GM04504 (cell line): ENCODE results near the gene DHRS4L2.
"Not testable (repeated sequence)": the region's sequence is repeated elsewhere in the genome, so short reads cannot be mapped to it uniquely, and the experiment has no call there.

Source experiments
- DNase-seq: peaks from one replicate; pipeline ENCODE4 v3.0.0-alpha.2; 2012; ENCODE audit warnings: low read depth

The DHRS4L2 gene

DNA sequence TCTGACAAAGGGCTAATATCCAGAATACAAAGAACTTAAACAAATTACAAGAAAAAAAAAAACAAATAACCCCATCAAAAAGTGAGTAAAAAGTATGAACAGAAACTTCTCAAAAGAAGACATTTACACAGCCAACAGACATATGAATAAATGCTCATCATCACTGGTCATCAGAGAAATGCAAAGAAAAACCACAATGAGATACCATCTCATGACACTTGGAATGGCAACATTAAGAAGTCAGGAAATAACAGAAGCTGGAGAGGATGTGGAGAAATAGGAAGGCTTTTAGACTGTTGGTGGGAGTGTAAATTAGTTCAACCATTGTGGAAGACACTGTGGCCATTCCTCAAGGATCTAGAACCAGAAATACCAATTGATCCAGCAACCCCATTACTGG lies 30.2 kb downstream of the DHRS4L2 start:
- DNase-seq, result not testable (repeated sequence)

DNA sequence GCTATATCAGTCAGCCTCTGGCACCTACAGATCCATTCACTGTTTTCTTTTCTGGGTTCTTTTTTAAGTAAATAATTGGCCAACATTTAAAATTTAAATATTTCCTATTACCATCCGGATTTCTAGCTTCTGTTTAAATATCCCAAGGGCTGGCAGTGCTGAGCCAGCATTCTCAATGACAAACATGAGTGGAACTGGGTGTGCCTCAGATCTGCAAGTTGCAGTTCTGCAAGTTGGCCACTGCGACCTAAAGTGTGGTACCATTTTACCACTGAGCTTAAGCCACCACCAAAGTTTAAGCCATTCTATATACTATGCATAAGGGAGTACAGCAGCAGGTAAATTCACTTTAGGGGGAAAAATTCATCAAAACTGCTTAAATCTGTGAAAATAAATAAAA lies 31.2 kb downstream of the DHRS4L2 start:
- DNase-seq, result not testable (repeated sequence)

DNA sequence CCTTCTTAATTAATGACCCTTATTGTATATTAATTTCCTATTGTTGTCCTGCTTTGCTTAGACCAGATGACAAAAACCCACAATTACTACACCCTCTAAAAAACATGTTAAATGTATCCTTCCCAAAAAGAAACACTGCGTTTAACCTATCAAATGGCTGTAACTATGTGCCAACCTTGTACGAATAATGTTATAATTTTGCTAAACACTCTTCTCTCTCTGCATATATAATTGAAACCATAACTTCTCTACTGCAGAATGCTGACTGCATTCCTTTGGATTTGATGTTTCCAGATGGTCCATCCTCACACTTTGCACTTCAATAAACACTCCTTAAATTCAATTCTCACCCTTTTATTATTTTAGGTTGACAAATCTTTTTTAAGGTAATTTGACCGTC lies 31.8 kb downstream of the DHRS4L2 start:
- not testable (repeated sequence) for DNase-seq

DNA sequence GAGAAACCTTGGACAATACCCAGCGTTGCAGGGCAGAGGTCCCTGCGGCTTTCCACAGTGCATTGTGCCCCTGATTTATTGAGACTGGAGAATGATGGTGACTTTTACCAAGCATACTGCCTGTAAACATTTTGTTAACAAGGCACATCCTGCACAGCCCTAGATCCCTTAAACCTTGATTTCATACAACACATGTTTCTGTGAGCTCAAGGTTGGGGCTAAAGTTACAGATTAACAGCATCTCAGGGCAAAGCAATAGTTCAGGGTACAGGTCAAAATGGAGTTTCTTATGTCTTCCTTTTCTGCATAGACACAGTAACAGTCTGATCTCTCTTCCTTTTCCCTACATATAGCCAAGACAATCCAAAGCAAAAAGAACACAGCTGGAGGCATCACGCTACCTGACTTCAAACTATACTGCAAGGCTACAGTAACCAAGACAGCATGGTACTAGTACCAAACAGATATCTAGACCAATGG lies 36.2 kb downstream of the DHRS4L2 start:
- not testable (repeated sequence) for DNase-seq

DNA sequence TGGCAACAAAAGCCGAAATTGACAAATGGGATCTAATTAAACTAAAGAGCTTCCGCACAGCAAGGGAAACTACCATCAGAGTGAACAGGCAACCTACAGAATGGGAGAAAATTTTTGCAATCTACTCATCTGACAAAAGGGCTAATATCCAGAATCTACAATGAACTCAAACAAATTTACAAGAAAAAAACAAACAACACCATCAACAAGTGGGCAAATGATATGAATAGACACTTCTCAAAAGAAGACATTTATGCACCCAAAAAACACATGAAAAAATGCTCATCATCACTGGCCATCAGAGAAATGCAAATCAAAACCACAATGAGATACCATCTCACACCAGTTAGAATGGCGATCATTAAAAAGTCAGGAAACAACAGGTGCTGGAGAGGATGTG lies 41.0 kb downstream of the DHRS4L2 start:
- not testable (repeated sequence) for DNase-seq

DNA sequence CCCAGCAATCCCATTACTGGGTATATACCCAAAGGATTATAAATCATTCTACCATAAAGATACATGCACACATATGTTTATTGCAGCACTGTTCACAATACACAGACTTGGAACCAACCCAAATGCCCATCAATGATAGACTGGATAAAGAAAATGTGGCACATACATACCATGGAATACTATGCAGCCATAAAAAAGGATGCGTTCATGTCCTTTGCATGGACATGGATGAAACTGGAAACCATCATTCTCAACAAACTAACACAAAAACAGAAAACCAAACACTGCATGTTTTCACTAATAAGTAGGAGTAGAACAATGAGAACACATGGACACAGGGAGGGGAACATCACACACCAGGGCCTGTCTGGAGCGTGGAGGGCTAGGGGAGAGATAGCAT lies 42.6 kb downstream of the DHRS4L2 start:
- not testable (repeated sequence) for DNase-seq

DNA sequence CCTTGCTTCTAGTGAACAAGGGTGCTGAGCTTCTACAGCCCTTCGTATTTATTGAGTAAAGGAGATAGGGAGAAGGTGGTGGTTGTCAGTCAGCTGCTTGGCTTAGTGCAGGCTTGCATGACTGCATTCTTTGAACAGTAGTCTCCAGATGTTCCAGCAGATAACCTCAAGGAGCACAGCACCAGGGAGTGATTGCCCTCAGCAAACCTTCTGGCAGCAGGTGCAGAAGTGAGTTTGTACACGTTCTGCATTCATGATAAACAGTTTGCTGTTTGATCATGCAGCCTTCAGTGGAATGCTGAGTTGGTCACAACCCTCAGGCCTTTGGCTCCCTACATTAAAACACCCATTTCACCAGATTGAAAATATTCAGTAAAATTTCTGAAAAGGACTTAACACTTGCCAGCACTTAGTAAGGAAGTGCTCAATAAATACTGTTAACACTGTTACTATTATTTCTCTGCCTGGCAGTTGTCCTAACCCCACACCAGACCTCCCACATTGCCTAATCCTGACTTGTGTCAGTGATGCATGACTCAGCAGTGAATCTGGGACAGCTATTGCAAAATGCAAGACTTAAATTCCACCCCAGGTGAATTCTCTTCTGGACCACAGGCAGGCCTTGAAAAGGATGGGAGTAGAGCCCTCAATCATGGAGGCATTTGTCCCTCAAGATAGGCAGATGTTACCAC lies 44.1 kb downstream of the DHRS4L2 start:
- DNase-seq, result peak; percentile 68

DNA sequence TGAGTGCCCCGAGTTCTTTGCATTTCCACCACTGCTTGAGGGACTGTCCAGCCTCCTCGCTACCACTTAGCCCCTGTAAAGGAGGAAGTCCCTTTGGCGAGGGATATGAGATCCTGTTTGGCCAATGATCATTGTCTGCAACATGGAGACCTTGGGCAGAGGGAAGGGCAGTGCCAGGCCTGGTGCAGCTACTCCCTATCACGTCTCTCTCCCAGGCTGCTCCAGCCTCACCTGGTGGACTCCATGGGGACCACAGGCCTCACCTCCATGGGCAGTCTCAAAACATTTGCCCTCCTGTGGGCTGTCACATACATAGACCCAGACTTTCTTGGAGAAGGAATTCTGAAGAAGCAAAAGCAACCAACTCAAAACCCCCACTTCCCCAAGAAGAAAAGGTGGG lies 47.0 kb downstream of the DHRS4L2 start:
- DNase-seq, result not testable (repeated sequence)

DNA sequence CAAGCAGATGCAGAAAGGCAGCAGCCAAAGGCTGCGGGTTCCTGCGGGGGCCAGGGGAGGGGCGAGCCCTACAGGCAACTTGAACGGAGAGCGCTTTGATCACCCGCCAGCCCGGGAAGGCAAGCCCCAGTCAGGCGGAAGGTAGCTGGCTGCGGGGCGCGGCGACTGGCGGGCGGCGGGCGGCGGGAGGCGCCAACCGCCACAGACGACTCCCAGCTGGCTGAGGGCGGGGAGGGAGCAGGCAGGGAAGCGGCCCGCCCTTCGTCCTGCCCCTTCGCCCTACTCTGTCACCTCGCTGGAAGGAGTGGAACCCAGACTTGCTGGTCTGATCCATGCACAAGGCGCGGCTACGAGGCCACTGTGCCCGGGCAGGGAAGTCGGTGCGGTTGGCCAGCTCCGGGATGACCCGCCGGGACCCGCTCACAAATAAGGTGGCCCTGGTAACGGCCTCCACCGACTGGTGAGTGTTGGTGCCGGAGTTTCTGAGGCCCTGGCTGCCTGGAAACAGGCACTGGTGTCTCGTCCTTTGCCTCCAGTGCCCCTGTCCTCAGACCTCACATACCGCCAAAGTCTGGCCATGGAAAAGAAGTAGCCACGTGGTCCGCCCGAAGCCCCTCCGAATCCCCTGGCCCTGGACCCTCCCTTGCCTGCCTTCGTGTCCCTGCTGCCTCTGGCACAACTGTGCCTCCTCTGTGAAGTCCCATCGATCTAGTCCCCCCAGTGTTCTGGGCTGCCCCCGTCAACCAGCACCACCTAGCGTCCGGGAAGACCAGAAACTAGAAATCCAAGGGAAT lies 47.6 kb downstream of the DHRS4L2 start:
- no peak for DNase-seq

DNA sequence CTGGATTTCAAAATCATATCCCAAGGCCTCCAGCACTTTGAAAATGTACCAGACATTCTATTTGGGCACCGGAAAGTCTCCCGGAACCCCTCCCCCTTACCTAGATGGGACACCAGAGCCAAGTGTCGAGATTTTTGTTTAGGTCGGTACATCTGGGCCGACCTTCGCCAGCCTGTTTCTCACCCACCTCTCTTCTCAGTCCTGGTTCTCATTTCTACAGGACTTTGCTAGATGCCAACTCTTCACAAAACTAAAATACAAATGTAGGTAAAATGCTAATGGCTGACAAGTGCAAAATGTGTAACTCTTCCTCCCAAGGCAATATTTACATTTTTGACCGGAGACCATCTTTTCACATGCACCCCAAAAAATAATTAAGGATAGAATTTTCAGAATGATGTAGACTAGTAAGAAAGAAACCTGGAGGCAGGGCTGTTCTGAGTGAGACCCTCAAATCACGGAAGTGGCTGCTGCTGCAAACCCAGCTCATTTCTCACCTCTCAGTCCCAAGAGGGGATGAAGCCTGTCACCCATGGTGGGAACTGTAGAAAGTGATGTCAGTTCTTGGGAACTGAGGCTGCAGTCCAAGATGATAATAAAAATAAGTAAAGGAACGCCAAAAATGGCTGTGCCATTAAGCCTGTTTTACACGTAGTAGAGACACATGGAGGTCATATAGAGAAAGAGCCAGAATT lies 48.4 kb downstream of the DHRS4L2 start:
- not testable (repeated sequence) for DNase-seq

DNA sequence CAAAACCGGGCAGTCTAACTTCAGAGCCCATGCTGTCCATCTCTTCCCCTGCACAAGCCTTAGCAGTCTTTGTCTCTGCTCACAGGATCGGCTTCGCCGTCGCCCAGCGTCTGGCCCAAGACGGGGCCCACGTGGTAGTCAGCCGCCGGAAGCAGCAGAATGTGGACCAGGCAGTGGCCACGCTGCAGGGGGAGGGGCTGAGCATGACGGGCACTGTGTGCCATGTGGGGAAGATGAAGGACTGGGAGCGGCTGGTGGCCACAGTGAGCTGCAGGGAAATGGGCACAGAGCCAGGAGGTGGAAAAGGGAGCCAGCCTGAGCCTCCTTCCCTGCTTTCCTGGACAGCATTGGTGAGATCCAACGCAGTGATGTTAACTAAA lies 48.9 kb downstream of the DHRS4L2 start:
- DNase-seq, result no peak

DNA sequence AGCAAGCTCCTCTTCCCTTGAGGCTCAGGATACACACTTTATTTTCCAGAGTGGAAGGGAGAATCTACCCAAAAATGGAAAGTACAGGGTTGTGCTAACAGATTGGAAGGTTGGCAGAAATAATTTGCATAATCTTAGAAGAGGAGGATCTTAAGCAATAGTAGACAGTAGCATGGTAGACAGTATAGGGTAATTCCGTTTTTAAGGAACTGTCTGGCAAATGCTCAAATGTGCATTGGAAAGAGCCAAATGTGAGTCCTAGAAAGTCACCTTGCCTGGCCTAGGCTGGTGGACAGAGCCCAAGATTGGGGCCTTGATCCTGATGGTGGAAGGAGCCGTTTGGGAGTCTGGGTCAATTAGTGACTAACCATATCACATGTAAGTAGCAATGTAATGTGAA lies 50.0 kb downstream of the DHRS4L2 start:
- DNase-seq, result no peak

DNA sequence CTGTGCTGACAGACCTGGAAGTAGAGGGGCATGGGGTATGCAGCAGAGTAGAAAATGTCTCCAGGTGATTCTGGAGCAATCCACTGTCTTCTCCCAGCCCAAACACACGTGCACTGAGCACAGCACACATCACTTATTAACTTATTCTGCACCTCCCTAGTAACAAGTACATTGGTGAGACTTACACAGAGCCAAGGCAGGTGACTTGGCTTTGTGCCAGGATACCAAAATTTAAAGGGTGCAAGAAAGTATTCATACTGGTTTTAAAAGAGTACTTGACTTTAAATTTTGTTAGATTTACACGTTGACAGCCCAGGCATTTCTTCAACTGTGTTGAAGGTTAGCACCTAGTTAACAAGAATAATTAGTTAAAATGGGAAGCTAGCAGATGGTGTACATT lies 52.0 kb downstream of the DHRS4L2 start:
- DNase-seq, result no peak

DNA sequence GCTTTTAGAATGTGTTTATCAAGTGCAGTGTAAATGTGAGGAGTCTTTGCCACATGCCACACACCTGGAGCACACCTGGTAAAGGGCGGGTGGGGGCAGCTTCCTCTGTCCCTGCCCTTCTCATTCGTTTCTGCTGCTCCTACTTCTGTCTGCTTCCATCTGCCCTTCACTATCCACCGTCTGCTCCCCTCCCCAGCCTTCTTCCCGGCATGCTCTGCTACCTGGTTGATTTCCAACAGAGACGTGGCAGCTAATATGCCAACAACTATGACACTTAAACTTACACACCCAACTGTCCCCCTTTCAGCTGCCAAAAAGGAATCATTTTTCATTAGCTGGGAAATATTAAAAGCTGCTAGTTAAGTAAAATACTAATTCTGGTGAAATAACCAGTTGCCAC lies 54.0 kb downstream of the DHRS4L2 start:
- no peak for DNase-seq

DNA sequence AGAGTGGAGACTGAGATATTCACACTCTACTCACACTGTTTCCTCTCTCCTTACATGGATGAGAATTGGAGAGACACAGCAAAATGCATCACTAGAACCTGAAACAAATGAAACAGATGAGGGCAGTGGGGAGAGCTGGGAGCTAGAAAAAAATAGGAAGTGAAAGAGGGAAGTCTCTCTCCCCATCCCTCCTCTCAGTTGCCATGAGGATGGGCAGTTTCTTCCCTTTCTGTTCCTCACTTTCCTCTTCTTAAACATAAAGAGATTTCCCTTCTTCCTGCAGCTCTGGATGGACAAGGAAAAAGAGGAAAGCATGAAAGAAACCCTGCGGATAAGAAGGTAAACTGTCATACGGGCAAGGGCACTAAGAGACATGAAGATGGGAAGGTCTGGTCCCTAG lies 60.3 kb downstream of the DHRS4L2 start:
- not testable (repeated sequence) for DNase-seq

DNA sequence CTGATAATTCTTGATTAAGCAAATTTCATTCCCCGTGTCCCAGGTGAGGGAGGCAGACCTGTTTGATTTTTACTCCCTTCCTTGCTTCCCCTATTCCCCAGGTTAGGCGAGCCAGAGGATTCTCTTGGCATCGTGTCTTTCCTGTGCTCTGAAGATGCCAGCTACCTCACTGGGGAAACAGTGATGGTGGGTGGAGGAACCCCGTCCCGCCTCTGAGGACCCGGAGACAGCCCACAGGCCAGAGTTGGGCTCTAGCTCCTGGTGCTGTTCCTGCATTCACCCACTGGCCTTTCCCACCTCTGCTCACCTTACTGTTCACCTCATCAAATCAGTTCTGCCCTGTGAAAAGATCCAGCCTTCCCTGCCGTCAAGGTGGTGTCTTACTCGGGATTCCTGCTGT lies 62.0 kb downstream of the DHRS4L2 start:
- not testable (repeated sequence) for DNase-seq

DNA sequence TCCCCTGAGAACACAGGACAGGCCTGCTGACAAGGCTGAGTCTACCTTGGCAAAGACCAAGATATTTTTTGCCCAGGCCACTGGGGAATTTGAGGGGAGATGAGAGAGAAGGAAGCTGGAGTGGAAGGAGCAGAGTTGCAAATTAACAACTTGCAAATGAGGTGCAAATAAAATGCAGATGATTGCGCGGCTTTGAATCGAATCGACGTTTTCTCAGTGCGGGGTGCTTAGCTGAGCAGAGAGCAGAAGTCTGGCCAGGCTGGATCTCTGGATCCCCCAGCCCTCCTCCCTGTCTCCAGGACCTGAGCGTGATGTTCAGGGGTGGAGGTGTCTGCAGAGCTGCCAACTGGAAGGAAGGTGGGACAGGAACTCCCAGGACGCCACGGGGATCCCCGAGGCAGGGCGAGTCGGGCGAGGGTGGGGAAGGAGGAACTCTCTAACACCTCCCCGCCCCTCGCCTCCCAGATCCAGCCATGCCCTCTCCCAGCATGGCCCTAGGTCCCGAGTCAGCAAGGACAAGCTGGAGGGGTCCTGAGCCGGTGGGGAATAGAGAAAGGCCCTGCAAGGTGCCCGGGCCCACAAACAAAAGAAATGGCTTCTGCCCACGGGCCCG lies 62.6 kb downstream of the DHRS4L2 start:
- DNase-seq, result no peak

DNA sequence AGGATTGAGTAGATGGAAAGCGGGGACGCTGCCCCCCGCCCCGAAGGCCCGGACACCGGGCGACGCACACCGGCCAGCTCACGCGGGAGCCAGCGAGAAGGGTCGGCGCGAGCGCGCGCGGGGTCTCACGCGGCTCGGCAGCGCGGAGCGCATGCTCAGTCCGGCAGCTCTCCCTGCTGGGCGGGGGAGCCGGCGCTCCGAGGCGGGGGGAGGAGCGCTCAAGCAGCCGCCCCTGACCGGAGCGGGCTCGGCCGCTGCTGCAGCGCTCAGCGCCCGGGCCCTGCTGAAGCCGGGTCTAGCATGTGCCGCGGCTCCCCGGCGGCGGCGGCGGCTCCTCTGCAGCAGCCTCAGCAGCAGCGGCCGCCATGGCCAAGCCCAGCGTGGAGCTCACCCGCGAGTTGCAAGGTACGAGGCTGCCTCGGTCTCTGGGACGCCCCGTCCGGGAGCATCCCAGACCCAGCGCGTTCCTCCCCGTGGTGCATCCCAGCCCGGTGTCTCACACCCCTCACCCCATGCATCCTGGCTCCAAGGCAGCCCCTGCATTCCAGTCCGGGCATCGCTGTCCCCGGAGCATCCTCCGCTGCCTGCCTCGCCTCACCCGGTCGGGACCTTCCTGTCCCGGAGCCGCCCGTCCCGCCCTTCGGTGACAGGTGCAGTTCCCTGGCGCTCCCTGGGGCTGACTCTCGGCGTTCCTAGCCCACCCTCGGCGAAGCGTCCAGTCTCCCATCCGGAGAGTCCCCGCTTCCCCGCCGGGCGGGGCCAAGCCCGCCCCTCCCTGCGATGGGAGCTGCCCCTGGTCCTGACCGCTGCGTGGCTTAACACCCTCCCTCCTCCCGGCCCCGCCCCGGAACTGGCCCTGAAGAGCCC lies 63.3 kb downstream of the DHRS4L2 start, which contains the start of gene CARMIL3:
TSS of gene CARMIL3 (plus strand) at position 221 of the 867 bp plus-strand sequence. CDS start at position 366, 145 bp downstream.
- DNase-seq, result no peak

DNA sequence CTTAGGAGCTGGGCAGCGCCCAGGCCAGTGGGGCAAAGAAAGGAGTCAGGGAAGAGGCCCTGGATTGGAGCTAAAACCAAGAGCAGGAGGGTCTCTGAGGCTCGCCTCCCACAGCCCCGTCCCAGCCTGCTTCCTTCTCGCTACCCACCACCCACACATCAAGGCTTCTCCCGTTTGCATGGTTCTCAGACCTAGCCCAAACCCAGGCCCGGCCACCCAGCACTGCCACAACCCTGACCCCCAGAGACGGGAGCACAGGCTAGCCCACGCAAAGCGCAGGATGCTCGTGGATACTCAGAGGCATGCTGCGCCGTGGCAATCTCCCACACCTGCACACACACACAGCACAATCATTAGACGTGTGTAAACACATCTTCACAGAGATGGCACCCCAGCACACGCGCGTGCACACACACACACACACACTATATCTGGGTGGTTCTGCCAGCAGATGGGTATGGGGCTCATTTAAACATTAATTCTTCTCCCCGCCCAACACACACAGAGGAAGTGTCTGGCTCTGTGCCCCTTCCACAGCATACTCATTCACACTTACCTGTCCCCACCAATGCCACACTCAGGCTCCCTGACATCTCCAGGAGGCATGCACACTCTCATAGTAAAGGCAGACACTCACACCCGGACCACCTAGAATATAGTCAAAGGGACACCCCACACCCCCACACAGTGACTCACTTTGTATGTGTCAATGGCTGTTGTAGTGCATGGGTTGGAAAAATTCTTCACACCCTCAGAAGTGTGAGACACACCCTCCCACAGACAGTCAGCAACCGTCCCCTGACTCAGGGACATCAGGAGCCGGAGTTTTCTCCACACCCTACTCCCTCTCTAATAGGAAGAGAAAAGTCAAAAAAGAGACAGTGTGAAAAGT lies 64.2 kb downstream of the DHRS4L2 start:
- no peak for DNase-seq
